ENCODE measurements around the gene THEM4. TPM values are rescaled to one million over a fixed set of nuclear protein-coding genes. Genes with fewer than 3 reads are reported as not detected.

THEM4 gene
- total RNA-seq, 2 donors from 2014 or later = 7.7 to 23.3 TPM

GRCh38 chr1:151841141-151841540, 68.2 kb downstream of the THEM4 start:
- no peak for TF ChIP-seq CTCF (IDR thresholded peaks at IDR 0.05)
- ATAC-seq (ENCODE audit: insufficient number of reproducible peaks, low FRiP score, low read depth) = no peak
- no peak for DNase-seq (ENCODE audit: low spot score)
- no peak overlapping the region for H3K4me3 ChIP-seq
- no peaks in the 10 kb centered on the region for H3K36me3 ChIP-seq
- H3K9me3 ChIP-seq = no peaks in the 10 kb centered on the region
- H3K27me3 ChIP-seq (replicated peaks; ENCODE audit: insufficient read depth) = no peaks in the 10 kb centered on the region
- H3K27ac ChIP-seq = no peak overlapping the region
- peaks cover 14 to 30% of the 10 kb centered on the region in 2 donors for H3K4me1 ChIP-seq (ENCODE audit: control insufficient read depth in 1 of 2, low read depth in 2 of 2)

- Histone ChIP-seq H3K27me3 (replicated peaks; ENCODE audit: insufficient read depth) (no peaks in the 10 kb centered on the region), H3K27ac (no peak overlapping the region), H3K4me3 (no peak overlapping the region), H3K36me3 (no peaks in the 10 kb centered on the region), H3K9me3 (no peaks in the 10 kb centered on the region), H3K4me1 (ENCODE audit: control insufficient read depth in 1 of 2, low read depth in 2 of 2) (peaks cover 14 to 30% of the 10 kb centered on the region in 2 donors)
- no peak for TF ChIP-seq CTCF (IDR thresholded peaks at IDR 0.05)
- ATAC-seq (ENCODE audit: insufficient number of reproducible peaks, low FRiP score, low read depth) (no peak), DNase-seq (ENCODE audit: low spot score) (no peak)
Measured at GRCh38 chr1:151840421-151840820, 68.9 kb downstream of the THEM4 start.

- Histone ChIP-seq H3K36me3 (no peaks in the 10 kb centered on the region), H3K27me3 (replicated peaks; ENCODE audit: insufficient read depth) (no peaks in the 10 kb centered on the region), H3K4me1 (ENCODE audit: control insufficient read depth in 1 of 2, low read depth in 2 of 2) (peaks cover 14 to 30% of the 10 kb centered on the region in 2 donors), H3K9me3 (no peaks in the 10 kb centered on the region), H3K4me3 (peak within 1 kb of the TSS; percentile 77), H3K27ac (no peak within 1 kb of the TSS)
- no peak for TF ChIP-seq CTCF (IDR thresholded peaks at IDR 0.05)
- ATAC-seq (ENCODE audit: insufficient number of reproducible peaks, low FRiP score, low read depth) (no peak), DNase-seq (ENCODE audit: low spot score) (no peak)
Measured at GRCh38 chr1:151839457-151840403, 69.6 kb downstream of the THEM4 start, which contains the start of gene C2CD4D. C2CD4D (minus strand) TSS chr1:151839820; CDS start chr1:151838989, 831 bp downstream.

- DNase-seq (ENCODE audit: low spot score) (no peak), ATAC-seq (ENCODE audit: insufficient number of reproducible peaks, low FRiP score, low read depth) (no peak)
- Histone ChIP-seq H3K9me3 (no peaks in the 10 kb centered on the region), H3K27me3 (replicated peaks; ENCODE audit: insufficient read depth) (no peaks in the 10 kb centered on the region), H3K36me3 (no peaks in the 10 kb centered on the region), H3K4me3 (peak overlapping the region; percentile 77), H3K27ac (no peak overlapping the region), H3K4me1 (ENCODE audit: control insufficient read depth in 1 of 2, low read depth in 2 of 2) (peaks cover 14 to 30% of the 10 kb centered on the region in 2 donors)
- no peak for TF ChIP-seq CTCF (IDR thresholded peaks at IDR 0.05)
Measured at GRCh38 chr1:151839082-151839412, 70.3 kb downstream of the THEM4 start.

- Histone ChIP-seq H3K4me3 (peak overlapping the region; percentile 77), H3K27ac (no peak overlapping the region), H3K4me1 (ENCODE audit: control insufficient read depth in 1 of 2, low read depth in 2 of 2) (peaks cover 14 to 30% of the 10 kb centered on the region in 2 donors), H3K9me3 (no peaks in the 10 kb centered on the region), H3K36me3 (no peaks in the 10 kb centered on the region), H3K27me3 (replicated peaks; ENCODE audit: insufficient read depth) (no peaks in the 10 kb centered on the region)
- TF ChIP-seq CTCF (IDR thresholded peaks at IDR 0.05) = no peak
- no peak for DNase-seq (ENCODE audit: low spot score)
- ATAC-seq (ENCODE audit: insufficient number of reproducible peaks, low FRiP score, low read depth) = no peak
Measured at GRCh38 chr1:151838222-151839081, 70.9 kb downstream of the THEM4 start.
